Chondrocyte (in vitro differentiated cells): Measurements from ENCODE around the gene ZFHX2. TPM values are rescaled to one million over a fixed set of nuclear protein-coding genes. Genes with fewer than 3 reads are reported as not detected.
"Not testable (repeated sequence)": the region's sequence is repeated elsewhere in the genome, so short reads cannot be mapped to it uniquely, and the experiment has no call there.

Experiments
- DNase-seq: peaks from one replicate; pipeline ENCODE4 v3.0.0; 2021; ENCODE audit warnings: mixed read lengths, low spot score
- H3K27ac Mint-ChIP-seq: one replicate; pipeline ENCODE4 v1.8.0; 2021; ENCODE audit warnings: mild to moderate bottlenecking, moderate library complexity, mixed read lengths; ENCODE audit not compliant: unreplicated experiment
- H3K27me3 Mint-ChIP-seq: 2 replicates; pipeline ENCODE4 v1.8.0; 2021; ENCODE audit warnings: low read depth, mixed read lengths
- H3K36me3 Mint-ChIP-seq: 2 replicates; pipeline ENCODE4 v1.8.0; 2021; ENCODE audit warnings: low read depth, mixed read lengths
- H3K4me1 Mint-ChIP-seq: 2 replicates; pipeline ENCODE4 v1.8.0; 2021; ENCODE audit warnings: low read depth, mild to moderate bottlenecking, mixed read lengths
- H3K4me3 Mint-ChIP-seq: one replicate; pipeline ENCODE4 v1.8.0; 2021; ENCODE audit warnings: mild to moderate bottlenecking, moderate library complexity, mixed read lengths; ENCODE audit not compliant: unreplicated experiment
- H3K9me3 Mint-ChIP-seq: 2 replicates; pipeline ENCODE4 v1.8.0; 2021; ENCODE audit warnings: low read depth, mixed read lengths
- CTCF ChIP-seq: fragments of 200-600 bp; sonication (generic); IDR thresholded peaks from 2 replicates; pipeline ENCODE4 v1.5.0; 2021; ENCODE audit warnings: antibody characterized with exemption, mild to moderate bottlenecking, moderate library complexity
- total RNA-seq: library from RNA; stranded (reverse); gene quantifications from 3 replicates; pipeline ENCODE4 v1.2.1, GENCODE V29; 2021

Gene ZFHX2
- total RNA-seq, 1 donor from 2014 or later = 11.8 TPM

- Mint-ChIP-seq H3K27me3 (no peaks in the 10 kb centered on the region), H3K4me3 (no peak overlapping the region), H3K4me1 (no peaks in the 10 kb centered on the region), H3K9me3 (no peaks in the 10 kb centered on the region), H3K27ac (no peak overlapping the region), H3K36me3 (peaks cover 10% of the 10 kb centered on the region)
- TF ChIP-seq CTCF = no peak
- no peak for DNase-seq
Observed at GRCh38 chr14:23538785-23539184, 12.8 kb downstream of the ZFHX2 start.

- no peaks in the 10 kb centered on the region for H3K27me3 Mint-ChIP-seq
- H3K27ac Mint-ChIP-seq = no peak overlapping the region
- no peak for DNase-seq
- H3K4me3 Mint-ChIP-seq = no peak overlapping the region
- peaks cover 8% of the 10 kb centered on the region for H3K36me3 Mint-ChIP-seq
- H3K9me3 Mint-ChIP-seq = no peaks in the 10 kb centered on the region
- TF ChIP-seq CTCF = no peak
- no peaks in the 10 kb centered on the region for H3K4me1 Mint-ChIP-seq
Observed at GRCh38 chr14:23538050-23538718, 13.4 kb downstream of the ZFHX2 start.

GRCh38 chr14:23537351-23538049 lies 14.1 kb downstream of the ZFHX2 start:
- H3K27ac Mint-ChIP-seq = no peak overlapping the region
- peaks cover 11% of the 10 kb centered on the region for H3K36me3 Mint-ChIP-seq
- H3K27me3 Mint-ChIP-seq = no peaks in the 10 kb centered on the region
- no peak overlapping the region for H3K4me3 Mint-ChIP-seq
- no peak for DNase-seq
- no peaks in the 10 kb centered on the region for H3K9me3 Mint-ChIP-seq
- H3K4me1 Mint-ChIP-seq = no peaks in the 10 kb centered on the region
- TF ChIP-seq CTCF = no peak

GRCh38 chr14:23536906-23537305 lies 14.7 kb downstream of the ZFHX2 start:
- H3K4me3 Mint-ChIP-seq, H3K9me3 Mint-ChIP-seq, DNase-seq, H3K4me1 Mint-ChIP-seq, H3K27ac Mint-ChIP-seq, H3K27me3 Mint-ChIP-seq: not testable (repeated sequence)
- peaks cover 10% of the 10 kb centered on the region for H3K36me3 Mint-ChIP-seq

- no peak for DNase-seq
- H3K9me3 Mint-ChIP-seq = no peaks in the 10 kb centered on the region
- no peak overlapping the region for H3K4me3 Mint-ChIP-seq
- H3K27me3 Mint-ChIP-seq = no peaks in the 10 kb centered on the region
- peaks cover 10% of the 10 kb centered on the region for H3K36me3 Mint-ChIP-seq
- no peaks in the 10 kb centered on the region for H3K4me1 Mint-ChIP-seq
- no peak for TF ChIP-seq CTCF
- H3K27ac Mint-ChIP-seq = no peak overlapping the region
Observed at GRCh38 chr14:23536494-23536893, 15.1 kb downstream of the ZFHX2 start.
